Lung (tissue), 12 donors: ENCODE results near the gene SRRD. TPM values are rescaled to one million over a fixed set of nuclear protein-coding genes. Genes with fewer than 3 reads are reported as not detected.

Experiments
- ATAC-seq: fragments of 200-7000 bp; cut with Tn5 transposase; one replicate; pipeline ENCODE4 v1.9.1; 2020; ENCODE audit warnings: moderate number of reproducible peaks; ENCODE audit not compliant: insufficient read depth, low FRiP score
- DNase-seq, 3 donors: peaks; one replicate each; pipeline ENCODE4 v3.0.0-alpha.2; 2013 to 2017
- H3K27ac ChIP-seq, 2 donors: one replicate each; pipeline ENCODE4 v1.5.1; 2013; ENCODE audit warnings: mild to moderate bottlenecking in 2 of 2, moderate library complexity in 2 of 2, control low read depth in 1 of 2, inconsistent platforms in 1 of 2, low read depth in 1 of 2, low read length in 1 of 2
- H3K27me3 ChIP-seq, 3 donors: one replicate each; pipeline ENCODE4 v1.5.1; 2013; ENCODE audit warnings: low read length in 2 of 3; ENCODE audit not compliant: control insufficient read depth in 3 of 3, insufficient read depth in 3 of 3
- H3K36me3 ChIP-seq, 4 donors: one replicate each; pipeline ENCODE4 v1.5.1; 2013; ENCODE audit warnings: low read length in 4 of 4, mild to moderate bottlenecking in 1 of 4, moderate library complexity in 1 of 4; ENCODE audit not compliant: control insufficient read depth in 4 of 4, insufficient read depth in 4 of 4
- H3K4me1 ChIP-seq, 5 donors: one replicate each; pipeline ENCODE4 v1.5.1; 2013; ENCODE audit warnings: low read length in 5 of 5, mild to moderate bottlenecking in 2 of 5, moderate library complexity in 1 of 5; ENCODE audit not compliant: control insufficient read depth in 5 of 5, insufficient read depth in 5 of 5
- H3K4me3 ChIP-seq: one replicate; pipeline ENCODE4 v1.5.1; 2013; ENCODE audit warnings: mild to moderate bottlenecking, control low read depth, moderate library complexity
- H3K9ac ChIP-seq, 2 donors: one replicate each; pipeline ENCODE4 v1.5.1; 2013; ENCODE audit warnings: low read length in 2 of 2, control low read depth in 1 of 2; ENCODE audit not compliant: insufficient read depth in 1 of 2
- H3K9me3 ChIP-seq, 4 donors: one replicate each; pipeline ENCODE4 v1.5.1; 2013; ENCODE audit warnings: low read length in 3 of 4, mild to moderate bottlenecking in 1 of 4, moderate library complexity in 1 of 4; ENCODE audit not compliant: control insufficient read depth in 4 of 4, insufficient read depth in 3 of 4
- WGBS, 2 donors: extraction: QIAGEN DNeasy Blood & Tissue Kit; methylation state at CpG; one replicate each; pipeline ENCODE4 v1.1.7; 2013; 5-methylcytosine and 5-hydroxymethylcytosine counted together
- polyA plus RNA-seq, 2 donors: library from polyadenylated mRNA; stranded (reverse); fragments of 200-250 nt; gene quantifications; one replicate each; pipeline ENCODE4 v1.2.1, GENCODE V29; 2013
- total RNA-seq, 2 donors: library from RNA; depleted of rRNA in 1 of 2; stranded (reverse); fragments of >200 nt in 1 of 2; gene quantifications; one replicate each; pipeline ENCODE4 v1.2.1, GENCODE V29; 2014 to 2021
- TF ChIP-seq, protein P1 (sequence below): IDR thresholded peaks from 2 replicates; pipeline ENCODE4 v1.5.1; 2012; ENCODE audit warnings: mild to moderate bottlenecking; ENCODE audit errors: control extremely low read depth, extremely low read depth
- donor health status: control.
- donor health status: control.
- donor health status: Bipolar disorder and iron deficiency.
- donor health status: healthy.
- donor health status: DM: yes; HTN: yes; CAD: no.

The SRRD gene
- total and polyA plus RNA-seq, 4 donors: 8.5 to 17.6 (median 13.7) TPM

GRCh38 chr22:26515931-26516330 lies 32.3 kb downstream of the SRRD start:
- 83 to 90% methylated on average over 3 of the region's 3 CpGs for WGBS, 2 donors

DNA sequence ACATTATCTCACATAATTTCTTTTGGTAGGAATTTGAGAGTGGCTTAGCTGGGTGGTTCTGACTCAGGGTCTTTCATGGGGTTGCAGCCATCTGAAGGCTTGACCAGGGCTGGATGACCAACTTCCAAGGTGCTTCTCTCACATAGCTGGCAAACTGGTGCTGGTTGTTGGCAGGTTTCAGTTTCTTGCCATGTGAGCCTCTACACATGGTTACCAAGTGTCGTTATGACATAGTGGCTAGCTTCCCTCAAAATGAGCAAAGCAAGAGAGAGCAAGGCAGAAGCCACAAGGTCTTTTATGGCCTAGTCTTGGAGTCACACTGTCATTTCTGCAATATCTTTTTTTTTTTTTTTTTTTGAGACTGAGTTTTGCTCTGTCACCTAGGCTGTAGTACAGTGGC lies 32.8 kb downstream of the SRRD start:
- no peak for ATAC-seq

More at GRCh38 chr22:26515931-26516330, 32.3 kb downstream of the SRRD start:
- no peak overlapping the region for H3K27ac ChIP-seq
- no peak overlapping the region for H3K9ac ChIP-seq
- no peaks in the 10 kb centered on the region for H3K27me3 ChIP-seq
- TF ChIP-seq, protein P1, sequence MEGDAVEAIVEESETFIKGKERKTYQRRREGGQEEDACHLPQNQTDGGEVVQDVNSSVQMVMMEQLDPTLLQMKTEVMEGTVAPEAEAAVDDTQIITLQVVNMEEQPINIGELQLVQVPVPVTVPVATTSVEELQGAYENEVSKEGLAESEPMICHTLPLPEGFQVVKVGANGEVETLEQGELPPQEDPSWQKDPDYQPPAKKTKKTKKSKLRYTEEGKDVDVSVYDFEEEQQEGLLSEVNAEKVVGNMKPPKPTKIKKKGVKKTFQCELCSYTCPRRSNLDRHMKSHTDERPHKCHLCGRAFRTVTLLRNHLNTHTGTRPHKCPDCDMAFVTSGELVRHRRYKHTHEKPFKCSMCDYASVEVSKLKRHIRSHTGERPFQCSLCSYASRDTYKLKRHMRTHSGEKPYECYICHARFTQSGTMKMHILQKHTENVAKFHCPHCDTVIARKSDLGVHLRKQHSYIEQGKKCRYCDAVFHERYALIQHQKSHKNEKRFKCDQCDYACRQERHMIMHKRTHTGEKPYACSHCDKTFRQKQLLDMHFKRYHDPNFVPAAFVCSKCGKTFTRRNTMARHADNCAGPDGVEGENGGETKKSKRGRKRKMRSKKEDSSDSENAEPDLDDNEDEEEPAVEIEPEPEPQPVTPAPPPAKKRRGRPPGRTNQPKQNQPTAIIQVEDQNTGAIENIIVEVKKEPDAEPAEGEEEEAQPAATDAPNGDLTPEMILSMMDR: no peak
- peaks cover 0 to 3% (median 0%) of the 10 kb centered on the region in 4 donors for H3K36me3 ChIP-seq
- ATAC-seq: no peak
- no peak overlapping the region for H3K4me3 ChIP-seq
- no peaks in the 10 kb centered on the region for H3K9me3 ChIP-seq
- H3K4me1 ChIP-seq: peaks cover 4 to 24% (median 12%) of the 10 kb centered on the region in 5 donors
- DNase-seq: no peak

GRCh38 chr22:26517429-26517828 lies 33.8 kb downstream of the SRRD start:
- peaks cover 0 to under 1% (median 0%) of the 10 kb centered on the region in 4 donors for H3K36me3 ChIP-seq
- TF ChIP-seq, protein P1: no peak

More for the DNA sequence above, 32.8 kb downstream of the SRRD start:
- no peak overlapping the region for H3K4me3 ChIP-seq
- DNase-seq: no peak
- H3K36me3 ChIP-seq: peaks cover 0 to 2% (median 0%) of the 10 kb centered on the region in 4 donors
- WGBS, 2 donors: 78 to 83% methylated on average over 1 of the region's 1 CpG
- no peaks in the 10 kb centered on the region for H3K9me3 ChIP-seq
- TF ChIP-seq, protein P1: no peak
- H3K9ac ChIP-seq: no peak overlapping the region
- no peak overlapping the region for H3K27ac ChIP-seq
- peaks cover 4 to 19% (median 7%) of the 10 kb centered on the region in 5 donors for H3K4me1 ChIP-seq
- H3K27me3 ChIP-seq: no peaks in the 10 kb centered on the region

GRCh38 chr22:26522012-26522411 lies 38.3 kb downstream of the SRRD start:
- no peak overlapping the region for H3K9ac ChIP-seq
- peaks cover 0 to 8% (median 2%) of the 10 kb centered on the region in 4 donors for H3K36me3 ChIP-seq
- no peaks in the 10 kb centered on the region for H3K27me3 ChIP-seq
- DNase-seq: no peak
- no peak overlapping the region for H3K27ac ChIP-seq
- TF ChIP-seq, protein P1: no peak
- H3K9me3 ChIP-seq: no peaks in the 10 kb centered on the region
- whole genome bisulfite sequencing, 2 donors: 95 to 98% methylated on average over 2 of the region's 2 CpGs
- no peaks in the 10 kb centered on the region for H3K4me1 ChIP-seq
- no peak for ATAC-seq
- no peak overlapping the region for H3K4me3 ChIP-seq

More at GRCh38 chr22:26517429-26517828, 33.8 kb downstream of the SRRD start:
- H3K4me3 ChIP-seq: no peak overlapping the region
- WGBS, 2 donors: 95 to 97% methylated on average over 5 of the region's 5 CpGs
- H3K4me1 ChIP-seq: peaks cover 4 to 15% (median 7%) of the 10 kb centered on the region in 5 donors
- no peak for ATAC-seq
- no peak overlapping the region for H3K9ac ChIP-seq
- no peak overlapping the region for H3K27ac ChIP-seq
- no peaks in the 10 kb centered on the region for H3K9me3 ChIP-seq
- no peak for DNase-seq
- no peaks in the 10 kb centered on the region for H3K27me3 ChIP-seq
